Body of pancreas (tissue), 4 donors: ENCODE measurements around the gene ZNF560. TPM values are rescaled to one million over a fixed set of nuclear protein-coding genes. Genes with fewer than 3 reads are reported as not detected.

Experiments used
- ATAC-seq: fragments of 150-250 bp; one replicate; pipeline ENCODE4 v1.9.1; 2016
- DNase-seq, 4 donors: peaks; one replicate each; pipeline ENCODE4 v3.0.0-alpha.2; 2019
- H3K27ac ChIP-seq, 4 donors: fragments of 200-600 bp; sonication (generic); 1 replicate in 3 of 4; 2 replicates in 1 of 4; pipeline versions ENCODE4 v1.5.1 to v1.6.1; 2016 to 2019; ENCODE audit warnings: mild to moderate bottlenecking in 1 of 4, mixed read lengths in 1 of 4, moderate library complexity in 1 of 4
- H3K27me3 ChIP-seq, 2 donors: fragments of 200-600 bp; sonication (generic); one replicate each; pipeline ENCODE4 v1.6.0; 2016; ENCODE audit warnings: mild to moderate bottlenecking in 1 of 2
- H3K36me3 ChIP-seq, 2 donors: fragments of 200-600 bp; sonication (generic); replicated peaks in 1 of 2; 2 replicates each; pipeline ENCODE4 v1.5.1; 2016; ENCODE audit warnings: low read depth in 2 of 2; ENCODE audit not compliant: insufficient read depth in 1 of 2
- H3K4me1 ChIP-seq: fragments of 200-600 bp; sonication (generic); one replicate; pipeline ENCODE4 v1.6.0; 2016
- H3K4me3 ChIP-seq, 2 donors: fragments of 200-600 bp; sonication (generic); 1 replicate in 1 of 2; 2 replicates in 1 of 2; pipeline ENCODE4 v1.5.1; 2016 to 2019
- H3K9me3 ChIP-seq, 3 donors: fragments of 200-600 bp; sonication (generic); 1 replicate in 2 of 3; 2 replicates in 1 of 3; pipeline ENCODE4 v1.5.1; 2016
- POLR2A ChIP-seq, 3 donors: fragments of 450-650 bp; IDR thresholded peaks; one replicate each; pipeline ENCODE4 v1.6.1; 2016; ENCODE audit warnings: antibody characterized with exemption in 3 of 3, mild to moderate bottlenecking in 2 of 3
- WGBS, 2 donors: methylation state at CpG; one replicate each; pipeline ENCODE4 v1.1.5; 2017; 5-methylcytosine and 5-hydroxymethylcytosine counted together
- intact Hi-C: fragments of 100-400 bp; cut with DNase I; formaldehyde crosslinking; loops from one replicate; pipeline ENCODE4 v1.15.1; 2023
- total RNA-seq, 2 donors: library from RNA; depleted of rRNA; stranded (reverse); fragments of >200 nt; gene quantifications; one replicate each; pipeline ENCODE4 v1.1.0, GENCODE V29; 2016
- TF ChIP-seq, protein P1 (sequence below), 7 experiments: fragments of 450-650 bp in 4 of 7; fragments of 200-600 bp in 3 of 7; sonication (generic) in 3 of 7; IDR thresholded peaks; one replicate each; pipeline ENCODE4 v1.5.1; 2016 to 2019; ENCODE audit warnings: antibody characterized with exemption in 7 of 7

The ZNF560 gene
- total RNA-seq, 2 donors from 2014 or later, result not detected

DNA sequence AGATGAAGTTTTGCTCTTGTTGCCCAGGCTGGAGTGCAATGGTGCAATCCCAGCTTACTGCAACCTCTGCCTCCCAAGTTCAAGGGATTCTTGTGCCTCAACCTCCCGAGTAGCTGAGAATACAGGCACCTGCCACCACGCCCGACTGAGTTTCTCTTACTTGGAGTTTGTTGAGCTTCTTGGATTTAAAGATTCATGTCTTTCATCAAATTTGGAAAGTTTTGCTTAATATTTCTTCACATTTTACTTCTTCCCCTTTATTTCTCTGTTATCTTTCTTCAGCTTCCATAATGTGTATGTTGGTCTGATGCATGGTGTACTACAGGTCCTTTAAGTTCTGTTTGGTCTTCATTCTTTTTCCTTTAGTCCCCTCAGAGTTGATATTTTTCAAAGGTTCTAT lies 8.9 kb upstream of the ZNF560 start:
- intact Hi-C loops, result no loop called here
- H3K27ac ChIP-seq, result no peak overlapping the region
- TF ChIP-seq, protein P1, sequence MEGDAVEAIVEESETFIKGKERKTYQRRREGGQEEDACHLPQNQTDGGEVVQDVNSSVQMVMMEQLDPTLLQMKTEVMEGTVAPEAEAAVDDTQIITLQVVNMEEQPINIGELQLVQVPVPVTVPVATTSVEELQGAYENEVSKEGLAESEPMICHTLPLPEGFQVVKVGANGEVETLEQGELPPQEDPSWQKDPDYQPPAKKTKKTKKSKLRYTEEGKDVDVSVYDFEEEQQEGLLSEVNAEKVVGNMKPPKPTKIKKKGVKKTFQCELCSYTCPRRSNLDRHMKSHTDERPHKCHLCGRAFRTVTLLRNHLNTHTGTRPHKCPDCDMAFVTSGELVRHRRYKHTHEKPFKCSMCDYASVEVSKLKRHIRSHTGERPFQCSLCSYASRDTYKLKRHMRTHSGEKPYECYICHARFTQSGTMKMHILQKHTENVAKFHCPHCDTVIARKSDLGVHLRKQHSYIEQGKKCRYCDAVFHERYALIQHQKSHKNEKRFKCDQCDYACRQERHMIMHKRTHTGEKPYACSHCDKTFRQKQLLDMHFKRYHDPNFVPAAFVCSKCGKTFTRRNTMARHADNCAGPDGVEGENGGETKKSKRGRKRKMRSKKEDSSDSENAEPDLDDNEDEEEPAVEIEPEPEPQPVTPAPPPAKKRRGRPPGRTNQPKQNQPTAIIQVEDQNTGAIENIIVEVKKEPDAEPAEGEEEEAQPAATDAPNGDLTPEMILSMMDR (IDR thresholded peaks at IDR 0.05), result no peak
- TF ChIP-seq POLR2A (IDR thresholded peaks at IDR 0.05), result no peak
- DNase-seq (no peak), ATAC-seq (no peak)
- no peaks in the 10 kb centered on the region for H3K4me1 ChIP-seq
- H3K4me3 ChIP-seq, result no peak overlapping the region
- WGBS, 2 donors, result 69 to 70% methylated on average over 3 of the region's 3 CpGs
- no peaks in the 10 kb centered on the region for H3K27me3 ChIP-seq
- no peaks in the 10 kb centered on the region for H3K36me3 ChIP-seq
- peaks cover 0 to 22% (median 0%) of the 10 kb centered on the region in 3 donors for H3K9me3 ChIP-seq

DNA sequence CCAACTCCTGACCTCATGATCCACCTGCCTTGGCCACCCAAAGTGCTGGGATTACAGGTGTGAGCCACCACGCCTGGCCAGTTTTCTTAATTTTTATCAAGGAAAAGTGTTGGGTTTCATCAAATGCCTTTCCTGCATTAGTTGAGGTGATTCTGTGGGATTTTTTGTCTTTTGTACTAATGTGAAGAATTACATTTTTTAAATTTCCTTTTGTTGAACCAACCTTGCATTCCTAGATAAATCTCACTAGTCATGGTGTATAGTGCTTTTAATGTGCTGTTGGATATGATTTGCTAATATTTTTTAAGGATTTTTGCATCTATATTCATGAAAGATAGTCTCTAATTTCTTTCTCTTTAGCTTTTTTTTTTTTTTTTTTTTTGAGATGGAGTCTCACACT lies 2.4 kb upstream of the ZNF560 start:
- peaks cover 0 to 39% (median 0%) of the 10 kb centered on the region in 3 donors for H3K9me3 ChIP-seq
- no peaks in the 10 kb centered on the region for H3K36me3 ChIP-seq
- no peak overlapping the region for H3K27ac ChIP-seq
- H3K4me1 ChIP-seq, result no peaks in the 10 kb centered on the region
- no peaks in the 10 kb centered on the region for H3K27me3 ChIP-seq
- intact Hi-C loops, result no loop called here
- 63 to 67% methylated on average over 1 of the region's 1 CpG for WGBS, 2 donors
- H3K4me3 ChIP-seq, result no peak overlapping the region
- TF ChIP-seq POLR2A (IDR thresholded peaks at IDR 0.05), result no peak
- TF ChIP-seq, protein P1 (IDR thresholded peaks at IDR 0.05), result no peak
- DNase-seq, result no peak
- no peak for ATAC-seq

DNA sequence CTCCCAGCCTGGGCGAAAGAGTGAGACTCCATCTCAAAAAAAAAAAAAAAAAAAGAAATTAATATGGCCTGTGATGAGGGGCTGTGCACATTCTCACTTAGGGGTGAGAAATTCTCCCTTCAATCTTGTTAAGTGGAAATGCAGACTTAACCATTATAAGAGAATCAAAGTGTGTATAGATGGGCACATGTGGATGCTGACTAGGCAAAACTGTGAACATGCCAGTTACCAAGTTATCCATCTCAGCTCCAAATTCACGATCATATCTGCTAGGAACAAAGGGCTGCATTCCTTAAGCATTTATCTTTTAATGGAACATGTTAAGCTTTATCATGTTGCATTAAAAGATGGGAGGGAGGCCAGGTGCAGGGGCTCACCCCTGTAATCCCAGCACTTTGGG lies 4.3 kb downstream of the ZNF560 start:
- H3K9me3 ChIP-seq, result peaks cover 0 to 20% (median 0%) of the 10 kb centered on the region in 3 donors
- 50 to 67% methylated on average over 2 of the region's 2 CpGs for WGBS, 2 donors
- TF ChIP-seq, protein P1 (IDR thresholded peaks at IDR 0.05), result no peak
- no peak for TF ChIP-seq POLR2A (IDR thresholded peaks at IDR 0.05)

DNA sequence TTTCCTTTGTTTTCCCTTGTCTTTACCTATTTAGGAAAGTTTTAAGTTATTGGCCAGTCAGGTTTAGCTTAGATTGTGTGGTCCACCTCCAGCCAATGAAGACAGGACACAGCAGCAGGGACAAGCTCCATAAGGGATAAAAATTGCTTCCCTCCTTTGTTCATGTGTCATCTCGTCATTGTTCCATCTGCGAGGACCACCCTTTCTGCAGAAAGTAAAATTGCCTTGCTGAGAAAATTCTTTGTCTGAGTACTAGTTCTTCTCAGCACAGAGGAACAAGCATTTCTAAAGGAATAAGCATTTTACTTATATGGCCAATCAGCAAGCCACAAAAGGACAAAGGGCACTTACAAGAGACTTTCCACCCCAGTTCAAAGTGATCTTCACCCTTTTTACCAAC lies 11.4 kb downstream of the ZNF560 start:
- Histone ChIP-seq H3K9me3 (peaks cover 0 to 32% (median 0%) of the 10 kb centered on the region in 3 donors), H3K27ac (no peak overlapping the region), H3K4me1 (no peaks in the 10 kb centered on the region), H3K4me3 (no peak overlapping the region), H3K27me3 (no peaks in the 10 kb centered on the region), H3K36me3 (no peaks in the 10 kb centered on the region)
- 61 to 63% methylated on average over 2 of the region's 2 CpGs for WGBS, 2 donors
- DNase-seq (no peak), ATAC-seq (no peak)
- no peak for TF ChIP-seq POLR2A (IDR thresholded peaks at IDR 0.05)
- TF ChIP-seq, protein P1 (IDR thresholded peaks at IDR 0.05), result no peak
- intact Hi-C loops, result no loop called here

More for the DNA sequence above, 4.3 kb downstream of the ZNF560 start:
- no peaks in the 10 kb centered on the region for H3K36me3 ChIP-seq
- ATAC-seq (no peak), DNase-seq (no peak)
- H3K4me1 ChIP-seq, result no peaks in the 10 kb centered on the region
- H3K27me3 ChIP-seq, result no peaks in the 10 kb centered on the region
- H3K27ac ChIP-seq, result no peak overlapping the region
- no peak overlapping the region for H3K4me3 ChIP-seq
- intact Hi-C loops, result no loop called here

DNA sequence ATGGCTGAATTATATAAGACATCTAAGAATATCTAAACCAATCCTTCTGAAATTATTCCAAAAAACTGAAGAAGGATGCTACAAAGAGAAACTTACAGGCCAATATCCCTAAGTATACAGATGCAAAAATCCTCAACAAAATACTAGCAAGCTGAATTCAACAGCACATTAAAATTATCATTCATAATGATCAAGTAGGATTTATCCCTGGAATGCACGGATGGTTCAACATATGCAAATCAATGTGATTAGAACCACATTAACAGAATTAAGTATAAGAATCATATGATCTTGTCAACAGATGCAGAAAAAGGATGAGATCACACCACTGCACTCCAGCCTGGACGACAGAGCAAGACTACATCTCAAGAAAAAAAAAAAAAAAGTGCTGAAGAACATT lies 13.3 kb downstream of the ZNF560 start:
- H3K4me1 ChIP-seq, result no peaks in the 10 kb centered on the region
- peaks cover 0 to 32% (median 0%) of the 10 kb centered on the region in 3 donors for H3K9me3 ChIP-seq
- H3K27me3 ChIP-seq, result no peaks in the 10 kb centered on the region
- TF ChIP-seq, protein P1 (IDR thresholded peaks at IDR 0.05), result no peak
- DNase-seq (no peak), ATAC-seq (no peak)
- no peaks in the 10 kb centered on the region for H3K36me3 ChIP-seq
- no peak overlapping the region for H3K27ac ChIP-seq
- no peak overlapping the region for H3K4me3 ChIP-seq
- 60 to 81% methylated on average over 2 of the region's 2 CpGs for WGBS, 2 donors
- intact Hi-C loops, result no loop called here
